PC-3 (cell line): Measurements from ENCODE around the gene AGBL5.

Experiments
- EZH2 ChIP-seq: fragments of 300-600 bp; sonication (generic); IDR thresholded peaks from one replicate; pipeline ENCODE4 v1.6.1; 2017; ENCODE audit warnings: antibody characterized with exemption, mild to moderate bottlenecking, low read length; ENCODE audit not compliant: unreplicated experiment
- EZH2phosphoT487 ChIP-seq: fragments of 300-600 bp; sonication (generic); IDR thresholded peaks from 2 replicates; pipeline ENCODE4 v1.6.1; 2018; ENCODE audit warnings: mild to moderate bottlenecking, antibody characterized with exemption, low read length, borderline replicate concordance
- TF ChIP-seq, protein P1 (sequence below): fragments of 300-600 bp; sonication (generic); conservative IDR thresholded peaks from 2 replicates; pipeline ENCODE4 v1.5.1; 2017; ENCODE audit warnings: antibody characterized with exemption, low read depth, mild to moderate bottlenecking, low read length

DNA sequence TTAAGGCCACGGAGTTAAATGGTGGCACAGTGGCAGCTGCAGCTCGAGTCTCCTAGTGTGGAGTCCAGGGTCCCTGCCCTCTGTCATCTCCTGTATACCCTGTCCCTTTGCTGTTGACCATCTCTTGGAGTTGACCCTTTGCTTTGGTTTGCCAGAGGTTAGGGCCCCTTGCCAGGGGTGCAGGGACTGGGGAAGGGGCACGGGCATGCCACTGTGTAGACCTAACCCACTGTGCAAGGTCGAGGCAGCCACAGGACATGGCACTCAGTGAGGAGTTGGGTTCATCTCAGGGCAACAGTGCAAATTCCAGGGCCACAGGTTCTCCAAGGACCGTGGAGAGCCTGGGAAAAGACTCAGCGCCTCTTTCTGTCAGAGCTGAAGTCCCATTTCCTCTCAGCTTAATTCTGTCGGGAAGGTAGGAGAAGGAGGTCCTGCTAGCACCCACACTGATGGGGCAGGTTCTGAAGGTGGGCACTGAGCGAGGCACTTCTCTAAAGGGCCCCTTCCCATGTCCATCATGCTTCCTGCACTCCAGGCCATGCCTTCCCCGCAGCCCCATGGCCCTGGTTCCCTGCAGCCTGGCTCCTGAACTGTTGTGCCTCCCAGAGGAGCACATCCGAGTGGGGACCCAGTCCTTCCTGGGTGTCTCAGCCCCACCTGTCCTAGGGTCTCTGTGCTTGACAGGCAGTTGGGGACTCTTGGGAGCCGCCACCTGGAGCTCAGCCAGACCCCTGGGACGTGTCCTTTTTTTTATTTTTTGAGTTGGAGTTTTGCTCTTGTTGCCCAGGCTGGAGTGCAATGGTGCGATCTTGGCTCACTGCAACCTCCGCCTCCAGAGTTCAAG lies 37.9 kb downstream of the AGBL5 start:
- TF ChIP-seq, protein P1, sequence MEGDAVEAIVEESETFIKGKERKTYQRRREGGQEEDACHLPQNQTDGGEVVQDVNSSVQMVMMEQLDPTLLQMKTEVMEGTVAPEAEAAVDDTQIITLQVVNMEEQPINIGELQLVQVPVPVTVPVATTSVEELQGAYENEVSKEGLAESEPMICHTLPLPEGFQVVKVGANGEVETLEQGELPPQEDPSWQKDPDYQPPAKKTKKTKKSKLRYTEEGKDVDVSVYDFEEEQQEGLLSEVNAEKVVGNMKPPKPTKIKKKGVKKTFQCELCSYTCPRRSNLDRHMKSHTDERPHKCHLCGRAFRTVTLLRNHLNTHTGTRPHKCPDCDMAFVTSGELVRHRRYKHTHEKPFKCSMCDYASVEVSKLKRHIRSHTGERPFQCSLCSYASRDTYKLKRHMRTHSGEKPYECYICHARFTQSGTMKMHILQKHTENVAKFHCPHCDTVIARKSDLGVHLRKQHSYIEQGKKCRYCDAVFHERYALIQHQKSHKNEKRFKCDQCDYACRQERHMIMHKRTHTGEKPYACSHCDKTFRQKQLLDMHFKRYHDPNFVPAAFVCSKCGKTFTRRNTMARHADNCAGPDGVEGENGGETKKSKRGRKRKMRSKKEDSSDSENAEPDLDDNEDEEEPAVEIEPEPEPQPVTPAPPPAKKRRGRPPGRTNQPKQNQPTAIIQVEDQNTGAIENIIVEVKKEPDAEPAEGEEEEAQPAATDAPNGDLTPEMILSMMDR: no peak
- no peak for TF ChIP-seq EZH2phosphoT487
- TF ChIP-seq EZH2: no peak
